Choroid plexus epithelial cell (primary cell): Measurements from ENCODE around the gene AOAH.

Source experiments
- DNase-seq: peaks from one replicate; pipeline ENCODE4 v3.0.0-alpha.2; 2010; ENCODE audit warnings: low read depth
- H3K4me3 ChIP-seq: 2 replicates; pipeline ENCODE4 v1.5.1; 2011; ENCODE audit warnings: low read depth, mild to moderate bottlenecking, control low read depth, low read length, moderate library complexity
- CTCF ChIP-seq: conservative IDR thresholded peaks from 2 replicates; pipeline ENCODE4 v1.5.1; 2011; ENCODE audit warnings: low read depth, mild to moderate bottlenecking, control low read depth, inconsistent platforms, low read length, moderate library complexity

Gene AOAH

DNA sequence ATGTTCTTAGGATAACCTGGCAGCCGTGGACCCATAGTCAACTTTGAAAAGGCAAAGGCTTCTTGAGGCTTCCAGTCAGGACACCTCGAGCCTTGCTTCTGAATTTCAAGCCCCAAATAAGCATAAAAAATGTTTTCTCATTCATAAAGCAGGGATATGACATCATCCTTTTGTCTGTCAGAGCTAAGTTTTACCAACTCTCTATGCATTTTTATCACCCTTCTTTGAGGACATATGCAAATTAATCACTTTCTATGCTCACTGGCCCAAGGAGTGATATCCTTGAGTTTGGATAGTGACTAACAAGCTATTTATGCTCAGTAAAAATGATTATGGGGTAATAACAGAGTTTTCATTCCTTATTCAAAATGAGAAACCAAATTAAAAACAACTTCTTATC, 175.3 kb downstream of the AOAH start:
- DNase-seq, result no peak
- TF ChIP-seq CTCF, result no peak
- no peak overlapping the region for H3K4me3 ChIP-seq

DNA sequence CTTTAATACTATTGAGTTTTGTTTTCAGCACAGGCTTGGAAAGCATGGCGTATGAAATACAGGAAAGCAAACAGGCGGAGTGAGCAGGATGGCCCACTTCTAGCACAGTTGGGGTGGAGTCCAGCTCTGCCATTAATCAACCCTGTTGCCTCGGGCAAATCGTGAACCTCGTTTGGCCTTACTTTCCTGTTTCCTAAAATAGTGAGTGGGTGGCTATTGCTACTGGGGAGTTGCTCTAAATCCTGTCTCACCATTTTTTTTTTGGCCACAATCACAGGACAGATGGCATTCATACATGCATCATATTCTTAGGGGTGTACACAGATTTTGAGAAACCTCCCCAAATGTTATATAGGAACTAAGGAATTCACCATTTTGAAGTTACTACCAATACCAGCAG, 176.9 kb downstream of the AOAH start:
- no peak overlapping the region for H3K4me3 ChIP-seq
- TF ChIP-seq CTCF, result no peak
- DNase-seq, result no peak

GRCh38 chr7:36546331-36546730, 178.0 kb downstream of the AOAH start:
- no peak overlapping the region for H3K4me3 ChIP-seq
- TF ChIP-seq CTCF, result no peak
- DNase-seq, result no peak

DNA sequence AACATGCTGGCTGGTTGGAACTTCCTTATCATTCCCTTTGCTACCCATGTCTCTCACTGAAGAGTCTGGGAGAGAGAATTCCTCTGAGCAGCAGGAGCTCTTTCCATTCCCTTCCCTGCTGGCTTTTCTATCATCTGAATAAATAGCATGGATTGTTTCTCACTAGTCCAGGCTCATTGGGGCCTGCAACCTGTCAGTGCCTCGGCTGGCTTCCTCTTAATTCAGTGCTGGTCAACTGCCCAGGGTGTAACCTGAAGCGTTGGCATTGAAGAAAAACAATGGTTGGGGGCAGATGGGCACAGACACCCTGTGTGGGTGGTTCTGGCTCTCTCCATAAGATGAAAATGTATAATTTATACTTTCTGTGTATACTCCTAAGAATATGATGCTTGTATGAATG, 179.0 kb downstream of the AOAH start:
- no peak for TF ChIP-seq CTCF
- no peak overlapping the region for H3K4me3 ChIP-seq
- no peak for DNase-seq

DNA sequence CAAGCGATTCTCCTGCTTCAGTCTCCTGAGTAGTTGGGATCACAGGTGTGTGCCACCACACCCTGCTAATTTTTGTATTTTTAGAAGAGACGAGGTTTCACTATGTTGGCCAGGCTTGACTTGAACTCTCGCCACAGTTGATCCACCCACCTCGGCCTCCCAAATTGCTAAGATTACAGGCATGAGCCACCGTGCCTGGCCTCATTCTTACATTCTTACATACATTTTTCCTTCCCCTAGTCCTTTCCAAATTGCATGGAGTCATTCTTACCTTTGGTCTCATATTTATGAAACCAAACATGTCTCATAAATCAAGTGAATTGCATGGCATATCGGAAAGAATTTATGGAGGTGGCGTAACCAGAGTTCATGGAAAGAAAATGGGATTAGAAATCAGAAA, 186.2 kb downstream of the AOAH start:
- H3K4me3 ChIP-seq, result no peak overlapping the region
- TF ChIP-seq CTCF, result no peak
- no peak for DNase-seq

- H3K4me3 ChIP-seq, result no peak overlapping the region
- no peak for TF ChIP-seq CTCF
- no peak for DNase-seq
Measured at GRCh38 chr7:36535866-36536664, 188.2 kb downstream of the AOAH start.

GRCh38 chr7:36533717-36534116, 190.6 kb downstream of the AOAH start:
- DNase-seq, result no peak
- no peak for TF ChIP-seq CTCF
- no peak overlapping the region for H3K4me3 ChIP-seq
